Activated gamma-delta T cell (primary cell): Measurements from ENCODE around the gene ASNSD1.
"Not testable (repeated sequence)": the region's sequence is repeated elsewhere in the genome, so short reads cannot be mapped to it uniquely, and the experiment has no call there.

Source experiments
- DNase-seq: peaks from one replicate; lab custom pipeline; 2025; lab: John Stamatoyannopoulos, UW

ASNSD1 gene

DNA sequence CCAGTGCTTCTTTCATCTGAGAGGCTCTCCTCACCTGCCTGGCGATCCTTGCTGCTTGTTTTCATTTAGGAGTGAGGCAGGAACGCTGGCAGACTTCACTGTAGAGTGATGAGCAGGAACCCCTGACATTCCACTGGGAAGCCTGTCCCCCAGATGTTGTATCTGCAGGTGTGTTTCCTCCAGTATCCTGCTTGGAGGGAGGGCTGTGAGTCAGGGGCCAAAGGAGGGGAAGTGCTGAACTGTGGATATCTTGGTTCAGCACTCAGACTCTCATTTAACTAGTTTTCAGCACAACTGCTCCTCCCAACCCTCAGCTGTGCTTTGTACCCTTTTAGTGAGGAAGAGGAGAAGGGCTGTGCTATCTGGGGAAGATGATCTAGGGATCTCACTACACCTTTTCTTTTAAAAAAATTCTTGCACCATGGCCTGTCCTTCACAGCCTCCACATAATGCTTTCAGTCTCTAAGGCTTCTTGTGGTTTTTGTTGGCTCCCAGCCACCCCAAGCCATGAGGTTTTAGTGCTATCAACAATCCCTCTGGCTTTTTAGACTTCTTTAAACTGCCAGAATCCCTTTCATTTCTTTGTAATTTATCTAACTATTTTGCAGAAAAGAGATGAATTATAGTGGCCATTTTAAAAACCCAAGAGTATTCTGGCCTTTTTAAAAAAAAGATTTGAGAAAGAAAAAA lies 24.4 kb downstream of the ASNSD1 start:
- DNase-seq, result no peak

DNA sequence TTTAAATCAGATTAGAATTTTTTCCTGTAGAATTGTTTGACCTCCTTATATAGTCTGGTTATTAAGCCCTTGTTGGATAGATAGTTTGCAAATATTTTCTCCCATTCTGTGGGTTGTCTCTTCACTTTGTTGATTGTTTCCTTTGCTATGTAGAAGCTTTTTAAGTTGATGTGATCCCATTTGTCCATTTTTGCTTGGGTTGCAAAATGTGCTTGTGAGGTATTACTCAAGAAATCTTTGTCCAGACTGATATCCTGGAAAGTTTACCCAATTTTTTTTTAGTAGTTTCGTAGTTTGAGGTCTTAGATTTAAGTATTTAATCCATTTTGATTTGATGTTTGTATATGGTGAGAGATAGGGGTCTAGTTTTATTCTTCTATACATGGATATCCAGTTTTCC lies 26.5 kb downstream of the ASNSD1 start:
- not testable (repeated sequence) for DNase-seq

DNA sequence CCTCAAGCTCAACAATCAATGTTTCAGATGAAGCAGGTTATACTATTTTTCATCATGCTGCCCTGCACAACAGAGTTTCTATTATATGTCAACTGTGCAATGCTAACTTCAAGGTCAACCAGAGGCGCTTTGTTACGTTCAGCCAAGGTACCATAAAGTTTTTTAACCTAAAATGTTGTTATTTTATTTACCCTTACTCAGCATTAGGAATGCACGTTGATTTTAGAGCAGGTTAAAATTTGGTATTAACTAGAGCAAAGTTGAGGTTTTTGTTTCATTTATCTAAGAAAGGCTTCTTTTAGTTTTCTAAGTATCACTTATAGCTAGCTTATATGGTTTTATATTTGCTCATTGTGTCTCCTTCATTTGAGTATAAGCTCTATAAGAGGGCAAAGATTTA lies 35.0 kb downstream of the ASNSD1 start:
- no peak for DNase-seq

DNA sequence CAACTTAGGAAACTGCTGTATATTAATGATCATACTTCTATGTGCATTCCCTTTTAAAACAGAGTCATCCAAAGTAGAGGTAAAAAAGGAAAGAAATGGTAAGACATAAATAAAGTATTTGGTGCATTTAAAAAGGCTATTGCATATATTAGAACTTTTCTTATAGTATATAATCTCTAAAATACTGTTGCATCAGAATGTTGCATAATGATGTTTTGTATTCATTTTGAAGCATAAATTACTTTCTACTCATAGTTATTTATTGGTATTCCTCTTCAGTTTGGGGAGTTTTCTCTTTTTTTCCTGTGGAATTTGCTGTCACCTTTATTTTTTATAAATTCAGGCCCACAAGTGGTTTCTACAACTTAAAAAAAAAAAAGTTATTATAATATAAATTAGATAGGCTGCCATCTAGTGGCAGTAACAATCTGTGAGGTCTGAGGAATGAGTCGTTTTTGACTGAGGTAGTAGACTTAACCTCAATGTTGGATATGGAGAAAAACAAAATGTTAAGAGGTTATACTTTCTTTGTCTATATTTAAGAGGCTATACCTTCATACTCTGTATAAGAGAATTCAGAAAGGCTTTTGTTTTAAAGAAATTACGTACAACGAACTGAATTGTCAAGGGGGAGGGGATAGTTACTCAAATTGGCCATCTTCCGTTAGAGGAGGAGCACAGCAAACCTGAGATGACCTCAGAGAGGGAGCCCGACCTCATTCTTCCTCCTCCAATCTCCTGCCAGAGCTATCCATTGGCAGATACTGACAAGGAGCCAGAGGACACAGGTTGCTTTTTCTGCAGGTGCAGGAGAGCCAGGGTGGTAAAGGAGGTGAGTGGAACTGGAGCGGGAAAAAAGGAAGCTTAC lies 37.0 kb downstream of the ASNSD1 start:
- DNase-seq, result no peak

DNA sequence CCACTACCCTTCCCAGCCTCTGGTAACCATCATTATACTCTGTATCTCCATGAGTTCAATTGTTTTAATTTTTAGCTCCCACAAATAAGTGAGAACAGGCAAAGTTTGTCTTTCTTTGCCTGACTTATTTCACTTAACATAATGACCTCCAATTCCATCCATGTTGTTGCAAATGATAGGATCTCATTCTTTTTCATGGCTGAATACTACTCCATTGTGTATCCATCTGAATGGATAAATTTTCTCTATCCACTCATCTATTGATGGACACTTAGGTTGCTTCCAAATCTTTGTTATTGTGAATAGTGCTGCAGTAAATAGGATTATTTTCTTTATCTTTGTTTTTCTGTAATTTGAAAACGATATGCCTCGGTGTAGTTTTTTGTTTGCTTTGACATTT lies 39.4 kb downstream of the ASNSD1 start:
- DNase-seq, result no peak

DNA sequence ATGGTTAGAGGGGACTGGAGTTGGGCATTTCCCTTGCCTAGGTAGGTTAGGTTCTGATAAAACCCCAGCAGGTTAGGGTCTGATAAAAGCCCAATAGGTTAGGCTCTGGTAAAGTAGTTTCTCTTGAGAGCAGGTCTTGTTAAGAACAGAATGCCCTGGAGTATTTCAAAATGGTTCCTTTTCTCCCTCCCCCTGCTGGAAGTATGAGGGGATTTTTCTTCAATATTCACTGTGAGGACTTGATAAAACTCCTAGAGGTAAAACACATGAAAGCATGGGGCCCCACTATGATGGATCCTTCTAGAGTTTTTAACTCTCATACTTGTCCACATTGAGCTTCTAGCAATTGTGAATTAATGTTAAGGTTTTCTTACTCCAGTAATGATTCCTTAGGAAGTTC lies 40.8 kb downstream of the ASNSD1 start:
- no peak for DNase-seq

DNA sequence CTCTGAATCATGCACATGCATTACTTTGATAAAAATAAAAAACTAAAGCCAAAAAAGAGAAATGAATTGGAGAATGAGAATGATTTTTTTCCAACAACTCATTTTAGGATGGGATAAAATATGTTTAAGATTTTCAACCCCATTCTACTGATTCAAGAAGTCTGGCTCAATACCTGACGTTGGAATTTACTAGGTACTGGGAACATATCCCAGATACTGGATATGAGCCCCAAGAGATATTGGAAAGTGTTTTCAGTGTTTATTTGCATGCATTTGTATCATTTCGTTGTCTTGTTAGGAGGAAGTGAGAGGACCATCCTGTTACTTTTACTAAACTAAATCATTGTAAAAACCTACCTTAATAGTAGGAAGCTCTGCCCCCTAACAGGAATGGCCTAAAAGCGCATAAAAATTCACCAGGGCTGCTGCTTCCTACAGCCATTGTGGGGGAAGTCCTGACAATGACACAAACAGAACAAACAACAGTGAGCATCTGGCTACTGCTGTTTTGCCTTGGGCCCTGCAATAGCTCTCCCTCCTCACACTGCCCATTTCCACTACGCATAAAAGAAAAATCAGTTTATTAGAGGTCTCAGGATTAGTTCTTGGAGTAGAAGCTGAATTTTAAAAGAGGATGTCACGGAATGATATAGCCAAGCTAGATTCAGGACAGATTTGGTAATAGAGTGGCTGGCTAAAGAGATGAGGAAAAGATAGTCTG lies 48.4 kb downstream of the ASNSD1 start:
- no peak for DNase-seq

DNA sequence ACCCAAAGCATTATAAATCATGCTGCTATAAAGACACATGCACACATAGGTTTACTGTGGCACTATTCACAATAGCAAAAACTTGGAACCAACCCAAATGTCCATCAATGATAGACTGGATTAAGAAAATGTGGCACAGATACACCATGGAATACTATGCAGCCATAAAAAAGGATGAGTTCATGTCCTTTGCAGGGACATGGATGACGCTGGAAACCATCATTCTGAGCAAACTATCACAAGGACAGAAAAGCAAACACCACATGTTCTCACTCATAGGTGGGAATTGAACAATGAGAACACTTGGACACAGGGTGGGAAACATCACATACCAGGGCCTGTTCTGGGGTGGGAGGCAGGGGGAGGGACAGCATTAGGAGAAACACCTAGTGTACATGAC lies 56.3 kb downstream of the ASNSD1 start:
- not testable (repeated sequence) for DNase-seq

DNA sequence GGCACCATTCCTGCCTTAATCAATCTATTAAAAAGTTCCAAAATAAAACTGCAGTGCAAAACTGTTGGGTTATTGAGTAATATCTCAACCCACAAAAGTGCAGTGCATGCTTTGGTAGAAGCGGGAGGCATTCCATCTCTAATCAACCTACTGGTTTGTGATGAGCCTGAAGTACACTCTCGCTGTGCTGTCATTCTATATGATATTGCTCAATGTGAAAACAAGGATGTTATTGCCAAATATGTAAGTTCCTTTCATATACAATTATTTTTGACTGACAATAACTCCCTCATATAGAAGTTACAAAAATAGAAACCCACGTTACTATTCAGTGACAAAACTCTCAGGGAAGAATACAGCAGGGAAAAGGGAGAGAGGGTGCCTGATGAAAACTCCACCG lies 58.3 kb downstream of the ASNSD1 start:
- no peak for DNase-seq
